Stimulated activated CD8-positive, alpha-beta memory T cell treated with anti-CD3 and anti-CD28 coated beads, Interleukin-12 subunit alpha, Interleukin-12 subunit beta, amount 100 ng/mL, for 1 hour (primary cell): ENCODE measurements around the gene CTSC.

Experiments used
- DNase-seq: peaks from one replicate; pipeline ENCODE4 v3.0.0-alpha.2; 2020; ENCODE audit warnings: low read depth

The CTSC gene

GRCh38 chr11:88317536-88317935 is 20.0 kb downstream of the CTSC start:
- no peak for DNase-seq

- DNase-seq: no peak
Measured at GRCh38 chr11:88315981-88316441, 21.5 kb downstream of the CTSC start.

GRCh38 chr11:88315015-88315414 is 22.5 kb downstream of the CTSC start:
- no peak for DNase-seq

GRCh38 chr11:88313441-88313840 is 24.1 kb downstream of the CTSC start:
- DNase-seq: no peak

GRCh38 chr11:88312628-88313027 is 24.9 kb downstream of the CTSC start:
- no peak for DNase-seq

GRCh38 chr11:88310246-88310645 is 27.3 kb downstream of the CTSC start:
- no peak for DNase-seq

GRCh38 chr11:88308576-88308975 is 29.0 kb downstream of the CTSC start:
- no peak for DNase-seq

GRCh38 chr11:88307749-88308425 is 29.6 kb downstream of the CTSC start:
- DNase-seq: no peak

GRCh38 chr11:88306785-88307184 is 30.8 kb downstream of the CTSC start:
- DNase-seq: no peak

- no peak for DNase-seq
Measured at GRCh38 chr11:88305430-88305829, 32.1 kb downstream of the CTSC start.

GRCh38 chr11:88304352-88304751 is 33.2 kb downstream of the CTSC start:
- DNase-seq: no peak

- DNase-seq: no peak
Measured at GRCh38 chr11:88303037-88303436, 34.5 kb downstream of the CTSC start.

GRCh38 chr11:88301488-88302140 is 35.9 kb downstream of the CTSC start:
- peak; percentile 10 for DNase-seq

- no peak for DNase-seq
Measured at GRCh38 chr11:88300888-88301487, 36.5 kb downstream of the CTSC start.

GRCh38 chr11:88297863-88298262 is 39.7 kb downstream of the CTSC start:
- no peak for DNase-seq

- no peak for DNase-seq
Measured at GRCh38 chr11:88297421-88297820, 40.1 kb downstream of the CTSC start.

GRCh38 chr11:88295028-88295427 is 42.5 kb downstream of the CTSC start:
- no peak for DNase-seq

- no peak for DNase-seq
Measured at GRCh38 chr11:88293931-88294330, 43.6 kb downstream of the CTSC start.

- no peak for DNase-seq
Measured at GRCh38 chr11:88292171-88292843, 45.2 kb downstream of the CTSC start.

- DNase-seq: no peak
Measured at GRCh38 chr11:88288560-88288959, 49.0 kb downstream of the CTSC start.

GRCh38 chr11:88284336-88285050 is 53.0 kb downstream of the CTSC start:
- no peak for DNase-seq
